RWPE2 (cell line): ENCODE data around the gene CENPP.

Experiments used
- ATAC-seq: fragments of 200-7000 bp; cut with Tn5 transposase; 3 replicates; pipeline ENCODE4 v1.9.1; 2021; ENCODE audit warnings: low read depth
- DNase-seq: peaks from one replicate; pipeline ENCODE4 v3.0.0-alpha.2; 2020; ENCODE audit warnings: low spot score
- H3K27ac ChIP-seq: fragments of 450-650 bp; 2 replicates; pipeline ENCODE4 v1.5.1; 2017; ENCODE audit warnings: mild to moderate bottlenecking; ENCODE audit not compliant: poor library complexity, severe bottlenecking
- H3K27me3 ChIP-seq: fragments of 250-450 bp; sonication (Bioruptor Pico); 2 replicates; pipeline ENCODE4 v1.5.1; 2021; ENCODE audit warnings: mild to moderate bottlenecking, moderate library complexity; ENCODE audit not compliant: insufficient read depth, poor library complexity, severe bottlenecking
- H3K36me3 ChIP-seq: fragments of 250-450 bp; sonication (Bioruptor Pico); 2 replicates; pipeline ENCODE4 v1.5.1; 2020; ENCODE audit warnings: low read depth, mild to moderate bottlenecking, moderate library complexity
- H3K4me1 ChIP-seq: fragments of 250-450 bp; sonication (Bioruptor Pico); 2 replicates; pipeline ENCODE4 v1.5.1; 2021; ENCODE audit warnings: mild to moderate bottlenecking, moderate library complexity; ENCODE audit not compliant: insufficient read depth, poor library complexity, severe bottlenecking
- H3K4me3 ChIP-seq: fragments of 250-450 bp; sonication (Bioruptor Pico); 2 replicates; pipeline ENCODE4 v1.5.1; 2021; ENCODE audit warnings: mild to moderate bottlenecking, moderate library complexity; ENCODE audit not compliant: severe bottlenecking
- H3K9me3 ChIP-seq: fragments of 250-450 bp; sonication (Bioruptor Pico); 2 replicates; pipeline ENCODE4 v1.5.1; 2021; ENCODE audit warnings: mild to moderate bottlenecking, moderate library complexity; ENCODE audit not compliant: severe bottlenecking
- TF ChIP-seq, protein P1 (sequence below): fragments of 450-650 bp; IDR thresholded peaks from one replicate; pipeline ENCODE4 v1.5.1; 2017; ENCODE audit warnings: mild to moderate bottlenecking, moderate library complexity; ENCODE audit not compliant: poor library complexity, severe bottlenecking

The CENPP gene

DNA sequence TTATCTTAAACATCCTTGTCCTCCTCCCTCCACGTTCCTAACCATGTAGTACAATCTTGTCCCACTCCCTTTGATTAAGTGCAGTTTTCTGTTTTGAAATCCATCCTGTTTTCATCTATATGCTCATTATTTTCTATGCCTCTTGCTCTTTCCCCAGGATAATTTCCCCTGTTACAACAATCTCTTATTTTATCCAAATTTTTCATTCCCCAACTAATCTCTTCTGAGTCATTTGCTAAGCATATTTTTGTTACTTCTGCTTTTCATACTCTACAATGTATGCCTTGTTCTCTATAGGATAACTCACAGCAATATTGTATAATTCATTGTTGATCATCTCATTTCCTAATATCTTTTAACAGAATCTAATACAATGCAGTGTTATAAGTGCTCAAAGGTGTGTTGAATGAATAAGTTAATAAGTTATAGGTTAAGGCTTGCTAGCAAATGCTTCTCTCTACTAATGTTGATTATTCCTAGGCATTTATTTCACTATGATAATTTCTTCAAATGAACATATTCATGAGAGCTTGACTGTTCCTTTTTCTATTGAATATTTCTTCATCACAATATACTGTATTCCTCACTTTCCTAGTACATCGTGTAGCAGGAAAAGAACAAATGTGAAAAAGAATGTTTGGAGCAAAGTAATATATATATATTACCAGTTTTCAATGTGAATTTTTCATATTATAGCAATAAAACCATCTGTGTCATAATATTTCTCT, 97.0 kb downstream of the CENPP start:
- TF ChIP-seq, protein P1, sequence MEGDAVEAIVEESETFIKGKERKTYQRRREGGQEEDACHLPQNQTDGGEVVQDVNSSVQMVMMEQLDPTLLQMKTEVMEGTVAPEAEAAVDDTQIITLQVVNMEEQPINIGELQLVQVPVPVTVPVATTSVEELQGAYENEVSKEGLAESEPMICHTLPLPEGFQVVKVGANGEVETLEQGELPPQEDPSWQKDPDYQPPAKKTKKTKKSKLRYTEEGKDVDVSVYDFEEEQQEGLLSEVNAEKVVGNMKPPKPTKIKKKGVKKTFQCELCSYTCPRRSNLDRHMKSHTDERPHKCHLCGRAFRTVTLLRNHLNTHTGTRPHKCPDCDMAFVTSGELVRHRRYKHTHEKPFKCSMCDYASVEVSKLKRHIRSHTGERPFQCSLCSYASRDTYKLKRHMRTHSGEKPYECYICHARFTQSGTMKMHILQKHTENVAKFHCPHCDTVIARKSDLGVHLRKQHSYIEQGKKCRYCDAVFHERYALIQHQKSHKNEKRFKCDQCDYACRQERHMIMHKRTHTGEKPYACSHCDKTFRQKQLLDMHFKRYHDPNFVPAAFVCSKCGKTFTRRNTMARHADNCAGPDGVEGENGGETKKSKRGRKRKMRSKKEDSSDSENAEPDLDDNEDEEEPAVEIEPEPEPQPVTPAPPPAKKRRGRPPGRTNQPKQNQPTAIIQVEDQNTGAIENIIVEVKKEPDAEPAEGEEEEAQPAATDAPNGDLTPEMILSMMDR: no peak
- ATAC-seq: no peak
- no peaks in the 10 kb centered on the region for H3K9me3 ChIP-seq
- H3K27ac ChIP-seq: no peak overlapping the region
- H3K4me3 ChIP-seq: no peak overlapping the region
- no peaks in the 10 kb centered on the region for H3K27me3 ChIP-seq
- DNase-seq: no peak
- H3K36me3 ChIP-seq: no peaks in the 10 kb centered on the region
- no peaks in the 10 kb centered on the region for H3K4me1 ChIP-seq

DNA sequence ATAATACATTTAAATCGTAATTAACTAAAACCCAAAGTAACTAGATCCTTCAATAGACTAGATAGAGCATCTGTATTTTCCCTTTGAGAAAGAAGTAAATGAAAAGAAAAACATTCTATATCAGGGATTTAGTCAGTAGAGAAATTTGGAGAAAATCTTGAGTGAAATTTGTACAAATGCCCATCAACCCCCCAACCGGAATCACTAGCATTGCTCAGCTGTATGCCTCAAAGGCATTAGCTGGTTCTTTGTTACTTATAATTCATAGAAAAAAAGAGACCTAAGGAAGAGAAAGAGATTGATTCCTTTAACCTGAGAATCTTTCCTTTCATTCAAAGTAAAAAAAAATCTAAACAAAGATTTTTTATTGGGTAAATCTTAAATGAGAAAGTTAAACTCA, 97.9 kb downstream of the CENPP start:
- DNase-seq (no peak), ATAC-seq (no peak)

DNA sequence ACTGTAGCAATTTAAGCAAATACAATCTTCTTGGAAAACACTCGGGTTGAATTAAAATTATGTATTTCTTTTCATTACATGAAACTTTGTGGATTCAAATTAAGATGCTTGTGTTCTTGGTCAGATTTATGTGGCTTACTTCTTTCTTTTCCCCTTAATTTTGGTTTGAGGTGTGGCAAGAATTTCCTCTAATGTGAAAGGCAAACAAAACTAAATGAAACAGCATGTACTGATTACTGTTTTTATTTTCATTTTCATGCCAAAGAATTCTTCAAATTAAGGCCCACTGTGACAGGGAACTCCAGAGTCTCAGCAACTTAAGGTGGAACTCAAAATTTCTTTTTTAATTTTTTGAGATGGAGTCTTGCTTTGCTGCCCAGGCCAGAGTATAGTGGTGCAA, 98.6 kb downstream of the CENPP start, which contains the start of gene OMD:
Gene OMD, minus strand, starts transcription at position 132 of the 400 bp plus-strand sequence. CDS start 6,913 bp downstream, outside the sequence.
- no peaks in the 10 kb centered on the region for H3K36me3 ChIP-seq
- no peak within 1 kb of the TSS for H3K4me3 ChIP-seq
- H3K27me3 ChIP-seq: no peaks in the 10 kb centered on the region
- DNase-seq: no peak
- no peak for ATAC-seq
- no peaks in the 10 kb centered on the region for H3K9me3 ChIP-seq
- no peaks in the 10 kb centered on the region for H3K4me1 ChIP-seq
- TF ChIP-seq, protein P1: no peak
- H3K27ac ChIP-seq: no peak within 1 kb of the TSS

More for the DNA sequence above, 97.9 kb downstream of the CENPP start:
- no peaks in the 10 kb centered on the region for H3K27me3 ChIP-seq
- no peak overlapping the region for H3K27ac ChIP-seq
- H3K4me3 ChIP-seq: no peak overlapping the region
- no peaks in the 10 kb centered on the region for H3K9me3 ChIP-seq
- H3K4me1 ChIP-seq: no peaks in the 10 kb centered on the region
- TF ChIP-seq, protein P1: no peak
- no peaks in the 10 kb centered on the region for H3K36me3 ChIP-seq

DNA sequence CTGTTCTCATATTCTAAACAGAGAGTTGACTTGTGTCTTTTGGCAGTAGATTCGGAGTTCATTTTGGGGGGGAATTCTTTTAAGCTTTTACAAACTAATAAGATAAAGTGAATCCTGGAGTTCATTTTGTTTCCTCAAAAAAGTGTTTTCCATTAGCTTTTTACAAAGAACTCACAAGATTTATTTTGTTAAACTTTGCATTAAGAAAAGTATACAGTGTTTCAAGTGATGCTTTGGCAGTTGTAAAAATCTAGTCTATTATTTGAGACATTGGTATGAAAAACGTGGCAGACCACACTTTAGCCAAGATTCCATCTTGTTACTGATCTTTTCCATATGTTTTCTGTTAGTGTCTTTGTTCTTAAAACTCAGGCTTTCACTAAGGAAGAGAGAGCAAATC, 99.7 kb downstream of the CENPP start:
- TF ChIP-seq, protein P1: no peak
- Histone ChIP-seq H3K36me3 (no peaks in the 10 kb centered on the region), H3K4me3 (no peak overlapping the region), H3K4me1 (no peaks in the 10 kb centered on the region), H3K9me3 (no peaks in the 10 kb centered on the region), H3K27ac (no peak overlapping the region), H3K27me3 (no peaks in the 10 kb centered on the region)
- DNase-seq (no peak), ATAC-seq (no peak)

DNA sequence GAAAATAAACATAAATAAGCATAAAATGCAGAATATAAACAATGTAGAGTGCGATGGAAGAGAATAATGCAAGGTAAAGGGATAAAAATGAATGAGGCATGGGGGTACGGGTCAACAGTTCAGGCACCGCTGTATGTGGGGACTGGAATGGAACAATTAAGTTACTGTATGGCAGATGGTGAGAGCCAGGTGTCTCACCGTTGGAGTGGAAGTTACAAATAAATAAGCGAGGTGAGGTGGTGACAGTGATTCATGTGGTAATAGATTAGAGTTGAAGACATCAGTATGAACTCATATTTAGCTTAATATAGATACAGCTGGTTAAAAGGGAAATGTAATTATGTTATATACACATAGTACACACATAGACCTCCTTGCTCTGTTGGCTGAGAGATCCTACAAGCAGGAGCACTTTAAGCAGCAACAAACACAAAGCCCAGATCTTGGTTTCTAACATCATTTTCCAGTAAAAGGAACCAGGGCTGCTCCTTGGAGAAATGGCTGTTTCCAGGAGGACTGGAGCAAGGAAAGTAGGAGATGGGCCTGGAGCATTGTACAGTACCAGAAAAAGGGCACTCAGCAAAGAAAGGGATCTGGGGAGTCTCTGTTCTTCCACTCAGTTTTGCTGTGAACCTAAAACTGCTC, 100.9 kb downstream of the CENPP start:
- ATAC-seq: no peak
- TF ChIP-seq, protein P1: no peak
- H3K9me3 ChIP-seq: no peaks in the 10 kb centered on the region
- H3K4me3 ChIP-seq: no peak overlapping the region
- no peaks in the 10 kb centered on the region for H3K27me3 ChIP-seq
- no peak overlapping the region for H3K27ac ChIP-seq
- H3K4me1 ChIP-seq: no peaks in the 10 kb centered on the region
- H3K36me3 ChIP-seq: no peaks in the 10 kb centered on the region
- DNase-seq: no peak
